ENCODE measurements around the gene CDH4.

DNA sequence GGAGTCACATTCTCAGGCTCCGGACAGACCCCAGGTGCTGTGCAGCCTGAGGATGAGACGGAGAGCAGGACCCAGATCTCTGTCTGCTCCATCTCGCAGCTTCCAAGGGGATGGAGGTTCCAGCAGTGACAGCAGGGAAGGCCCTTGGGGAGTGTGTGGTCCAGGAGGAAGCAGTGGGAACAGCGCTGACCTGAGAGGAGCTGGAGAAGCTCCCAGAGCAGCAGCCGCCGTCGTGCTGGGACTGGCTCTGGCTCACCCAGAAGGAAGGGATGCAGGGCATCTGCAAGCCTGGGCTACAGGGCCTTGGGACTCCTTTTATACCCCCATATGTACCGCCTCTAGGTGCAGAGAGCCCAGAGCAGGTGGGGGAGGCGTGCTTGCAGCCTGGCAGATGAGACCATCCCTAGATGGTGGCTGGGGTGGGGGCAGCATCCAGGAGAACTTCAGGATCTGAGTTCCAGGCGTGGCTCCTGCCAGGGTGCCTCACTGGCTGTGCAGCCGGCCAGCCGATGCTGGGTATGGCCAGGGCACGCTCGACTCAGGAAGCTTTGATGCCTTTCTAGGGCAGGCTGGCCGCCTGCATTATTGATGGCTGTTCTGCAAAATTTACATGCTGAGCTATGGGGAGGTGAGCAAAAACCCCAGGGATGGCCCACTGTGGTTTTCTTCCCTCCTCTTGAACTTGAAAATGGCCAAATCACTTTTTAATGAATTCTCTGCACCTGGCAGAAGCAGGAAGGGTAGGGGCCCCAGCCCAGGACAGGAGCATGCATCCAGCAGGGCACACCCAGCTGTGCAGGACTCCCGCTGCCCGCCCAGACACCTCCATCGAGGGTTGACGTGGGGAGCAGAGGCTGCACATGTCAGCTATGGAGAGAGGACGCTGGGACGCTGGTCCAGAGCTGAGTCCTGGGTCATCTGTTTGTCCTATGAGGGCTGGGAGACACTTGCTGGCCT lies 634.0 kb downstream of the CDH4 start:
- TF ChIP-seq, protein P1, sequence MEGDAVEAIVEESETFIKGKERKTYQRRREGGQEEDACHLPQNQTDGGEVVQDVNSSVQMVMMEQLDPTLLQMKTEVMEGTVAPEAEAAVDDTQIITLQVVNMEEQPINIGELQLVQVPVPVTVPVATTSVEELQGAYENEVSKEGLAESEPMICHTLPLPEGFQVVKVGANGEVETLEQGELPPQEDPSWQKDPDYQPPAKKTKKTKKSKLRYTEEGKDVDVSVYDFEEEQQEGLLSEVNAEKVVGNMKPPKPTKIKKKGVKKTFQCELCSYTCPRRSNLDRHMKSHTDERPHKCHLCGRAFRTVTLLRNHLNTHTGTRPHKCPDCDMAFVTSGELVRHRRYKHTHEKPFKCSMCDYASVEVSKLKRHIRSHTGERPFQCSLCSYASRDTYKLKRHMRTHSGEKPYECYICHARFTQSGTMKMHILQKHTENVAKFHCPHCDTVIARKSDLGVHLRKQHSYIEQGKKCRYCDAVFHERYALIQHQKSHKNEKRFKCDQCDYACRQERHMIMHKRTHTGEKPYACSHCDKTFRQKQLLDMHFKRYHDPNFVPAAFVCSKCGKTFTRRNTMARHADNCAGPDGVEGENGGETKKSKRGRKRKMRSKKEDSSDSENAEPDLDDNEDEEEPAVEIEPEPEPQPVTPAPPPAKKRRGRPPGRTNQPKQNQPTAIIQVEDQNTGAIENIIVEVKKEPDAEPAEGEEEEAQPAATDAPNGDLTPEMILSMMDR (IDR thresholded peaks at IDR 0.05 in 2 of 3, conservative IDR thresholded peaks at IDR 0.05 in 1 of 3; ENCODE audit: insufficient read depth in 2 of 3, low read depth in 1 of 3, low read length in 3 of 3) = no peak
- no peak for TF ChIP-seq MYNN (IDR thresholded peaks at IDR 0.05)
- TF ChIP-seq MYNN (CRISPR knock-in tag; IDR thresholded peaks at IDR 0.05) = no peak
- TF ChIP-seq HDAC1 (IDR thresholded peaks at IDR 0.05) = no peak
- no peak for TF ChIP-seq CTBP1 (IDR thresholded peaks at IDR 0.05; ENCODE audit: borderline replicate concordance)
- no peak for TF ChIP-seq PHF8 (IDR thresholded peaks at IDR 0.05; ENCODE audit: borderline replicate concordance, low read length)
- TF ChIP-seq CHD2 (IDR thresholded peaks at IDR 0.05; ENCODE audit: low read depth, low read length) = no peak
- TF ChIP-seq BACH1 (tag; IDR thresholded peaks at IDR 0.05) = no peak
- no peak for TF ChIP-seq EP300 (IDR thresholded peaks at IDR 0.05; ENCODE audit: low read length)
- TF ChIP-seq NR2C2 (CRISPR knock-in tag; IDR thresholded peaks at IDR 0.05) = no peak
- no peak for TF ChIP-seq NR2C2 (tag; IDR thresholded peaks at IDR 0.05)
- TF ChIP-seq HDGF (IDR thresholded peaks at IDR 0.05) = no peak
- no peak for TF ChIP-seq ZNF174 (CRISPR knock-in tag; IDR thresholded peaks at IDR 0.05)
